ENCODE results near the gene PACRG.

The PACRG gene

GRCh38 chr6:162854228-162854627, 126.5 kb downstream of the PACRG start:
- TF ChIP-seq, protein P1, sequence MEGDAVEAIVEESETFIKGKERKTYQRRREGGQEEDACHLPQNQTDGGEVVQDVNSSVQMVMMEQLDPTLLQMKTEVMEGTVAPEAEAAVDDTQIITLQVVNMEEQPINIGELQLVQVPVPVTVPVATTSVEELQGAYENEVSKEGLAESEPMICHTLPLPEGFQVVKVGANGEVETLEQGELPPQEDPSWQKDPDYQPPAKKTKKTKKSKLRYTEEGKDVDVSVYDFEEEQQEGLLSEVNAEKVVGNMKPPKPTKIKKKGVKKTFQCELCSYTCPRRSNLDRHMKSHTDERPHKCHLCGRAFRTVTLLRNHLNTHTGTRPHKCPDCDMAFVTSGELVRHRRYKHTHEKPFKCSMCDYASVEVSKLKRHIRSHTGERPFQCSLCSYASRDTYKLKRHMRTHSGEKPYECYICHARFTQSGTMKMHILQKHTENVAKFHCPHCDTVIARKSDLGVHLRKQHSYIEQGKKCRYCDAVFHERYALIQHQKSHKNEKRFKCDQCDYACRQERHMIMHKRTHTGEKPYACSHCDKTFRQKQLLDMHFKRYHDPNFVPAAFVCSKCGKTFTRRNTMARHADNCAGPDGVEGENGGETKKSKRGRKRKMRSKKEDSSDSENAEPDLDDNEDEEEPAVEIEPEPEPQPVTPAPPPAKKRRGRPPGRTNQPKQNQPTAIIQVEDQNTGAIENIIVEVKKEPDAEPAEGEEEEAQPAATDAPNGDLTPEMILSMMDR (IDR thresholded peaks at IDR 0.05) = no peak

DNA sequence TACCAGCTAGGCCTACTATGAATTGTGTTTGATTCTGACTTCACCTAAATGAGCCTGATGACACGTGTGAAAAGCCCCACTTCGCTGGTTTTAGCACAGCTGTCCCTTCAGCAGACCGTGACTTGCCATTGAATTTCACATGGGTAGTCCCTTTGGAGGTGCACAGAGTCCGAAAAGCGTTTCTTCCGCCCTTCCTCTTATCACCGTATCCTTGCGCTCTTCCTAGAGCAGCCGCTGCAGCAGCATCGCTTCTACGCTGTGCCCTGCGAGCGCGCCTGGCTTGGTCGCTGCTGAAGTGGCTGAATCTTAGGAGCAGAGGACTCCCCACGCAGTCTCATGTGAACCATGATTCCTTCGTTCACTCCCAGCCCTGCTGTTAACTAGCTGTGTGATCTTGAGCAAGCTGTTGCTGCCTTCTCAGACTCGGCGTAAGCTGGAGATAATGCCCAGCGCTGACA, 127.0 kb downstream of the PACRG start:
- TF ChIP-seq, protein P1 (IDR thresholded peaks at IDR 0.05) = no peak

- TF ChIP-seq, protein P1 (IDR thresholded peaks at IDR 0.05) = peak; percentile 67
These were observed 129.1 kb downstream of the PACRG start for GRCh38 chr6:162856885-162857284.

- TF ChIP-seq, protein P1 (IDR thresholded peaks at IDR 0.05) = no peak
These were observed 129.6 kb downstream of the PACRG start for GRCh38 chr6:162857326-162857725.

GRCh38 chr6:162862462-162862861, 134.7 kb downstream of the PACRG start:
- TF ChIP-seq, protein P1 (IDR thresholded peaks at IDR 0.05) = no peak

- TF ChIP-seq, protein P1 (IDR thresholded peaks at IDR 0.05) = no peak
These were observed 135.2 kb downstream of the PACRG start for GRCh38 chr6:162862941-162863340.

- TF ChIP-seq, protein P1 (IDR thresholded peaks at IDR 0.05) = no peak
These were observed 136.0 kb downstream of the PACRG start for GRCh38 chr6:162863821-162864220.

GRCh38 chr6:162864911-162865310, 137.1 kb downstream of the PACRG start:
- TF ChIP-seq, protein P1 (IDR thresholded peaks at IDR 0.05) = no peak
